Renal cortical epithelial cell (primary cell): Measurements from ENCODE around the gene LGI2. TPM values are rescaled to one million over a fixed set of nuclear protein-coding genes. Genes with fewer than 3 reads are reported as not detected.
"Not testable (repeated sequence)": the region's sequence is repeated elsewhere in the genome, so short reads cannot be mapped to it uniquely, and the experiment has no call there.

Experiments
- DNase-seq: peaks from one replicate; pipeline ENCODE4 v3.0.0-alpha.2; 2011; ENCODE audit warnings: low read depth
- total RNA-seq: library from RNA; depleted of rRNA; stranded (reverse); fragments of >200 nt; gene quantifications from 2 replicates; pipeline ENCODE4 v1.2.3, GENCODE V29; 2014

LGI2 gene, protein sequence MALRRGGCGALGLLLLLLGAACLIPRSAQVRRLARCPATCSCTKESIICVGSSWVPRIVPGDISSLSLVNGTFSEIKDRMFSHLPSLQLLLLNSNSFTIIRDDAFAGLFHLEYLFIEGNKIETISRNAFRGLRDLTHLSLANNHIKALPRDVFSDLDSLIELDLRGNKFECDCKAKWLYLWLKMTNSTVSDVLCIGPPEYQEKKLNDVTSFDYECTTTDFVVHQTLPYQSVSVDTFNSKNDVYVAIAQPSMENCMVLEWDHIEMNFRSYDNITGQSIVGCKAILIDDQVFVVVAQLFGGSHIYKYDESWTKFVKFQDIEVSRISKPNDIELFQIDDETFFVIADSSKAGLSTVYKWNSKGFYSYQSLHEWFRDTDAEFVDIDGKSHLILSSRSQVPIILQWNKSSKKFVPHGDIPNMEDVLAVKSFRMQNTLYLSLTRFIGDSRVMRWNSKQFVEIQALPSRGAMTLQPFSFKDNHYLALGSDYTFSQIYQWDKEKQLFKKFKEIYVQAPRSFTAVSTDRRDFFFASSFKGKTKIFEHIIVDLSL
- total RNA-seq = under 0.01 and 2.4 TPM in 2 replicates

DNA sequence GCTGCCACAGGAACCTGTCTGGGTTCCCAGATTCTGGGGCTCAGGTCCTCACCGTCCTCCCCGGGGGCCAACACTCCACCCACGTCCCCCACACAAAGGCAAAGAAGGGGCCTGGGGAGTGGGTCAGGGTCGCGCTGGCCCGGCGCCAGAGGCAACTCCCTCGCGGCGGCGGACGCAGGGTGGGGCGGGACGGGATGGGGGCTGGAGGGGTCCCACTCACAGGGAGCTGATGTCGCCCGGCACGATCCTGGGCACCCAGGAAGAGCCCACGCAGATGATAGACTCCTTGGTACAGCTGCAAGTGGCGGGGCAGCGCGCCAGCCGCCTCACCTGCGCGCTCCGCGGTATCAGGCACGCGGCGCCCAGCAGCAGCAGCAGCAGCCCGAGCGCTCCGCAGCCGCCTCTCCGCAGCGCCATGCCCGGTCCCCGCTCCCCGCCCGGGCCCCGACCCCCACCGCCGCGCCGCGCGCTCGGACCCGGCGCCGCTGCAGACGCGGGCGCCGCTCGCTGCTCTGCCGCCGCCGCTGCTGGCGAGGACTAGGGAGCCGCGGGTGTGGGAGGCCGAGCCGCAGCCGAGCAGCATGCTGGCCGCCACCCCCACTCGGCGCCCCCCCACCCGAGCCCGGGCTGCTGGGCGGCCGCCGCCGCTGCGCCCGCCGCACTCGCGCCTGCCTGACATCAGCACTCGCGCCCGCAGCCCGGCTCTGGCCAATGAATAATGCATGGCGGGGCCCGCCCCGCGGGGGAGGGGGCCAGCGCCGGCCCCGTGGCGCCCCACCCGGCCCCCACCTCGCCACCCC lies at the start of gene LGI2:
Gene LGI2 (minus strand): TSS at position 670 of the 800 bp plus-strand sequence. CDS start 253 bp downstream, at position 417.
- DNase-seq = no peak

DNA sequence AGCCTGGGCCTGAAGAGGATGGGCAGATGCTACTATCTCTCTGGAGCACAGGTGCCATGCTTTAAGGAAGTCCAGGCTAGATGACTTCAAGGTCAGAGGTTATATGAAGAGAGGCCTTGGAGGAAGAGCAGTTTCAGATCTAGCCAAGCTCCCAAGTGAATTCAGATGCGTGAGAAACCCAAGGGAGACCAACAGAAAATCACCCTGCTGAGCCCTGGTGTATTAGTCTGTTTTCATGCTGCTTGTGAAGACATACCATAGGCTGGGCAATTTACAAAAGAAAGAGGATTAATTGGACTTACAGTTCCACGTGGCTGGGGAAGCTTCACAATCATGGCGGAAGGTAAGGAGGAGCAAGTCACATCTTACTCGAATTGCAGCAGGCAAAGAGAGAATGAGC lies 47.8 kb upstream of the LGI2 start:
- no peak for DNase-seq

DNA sequence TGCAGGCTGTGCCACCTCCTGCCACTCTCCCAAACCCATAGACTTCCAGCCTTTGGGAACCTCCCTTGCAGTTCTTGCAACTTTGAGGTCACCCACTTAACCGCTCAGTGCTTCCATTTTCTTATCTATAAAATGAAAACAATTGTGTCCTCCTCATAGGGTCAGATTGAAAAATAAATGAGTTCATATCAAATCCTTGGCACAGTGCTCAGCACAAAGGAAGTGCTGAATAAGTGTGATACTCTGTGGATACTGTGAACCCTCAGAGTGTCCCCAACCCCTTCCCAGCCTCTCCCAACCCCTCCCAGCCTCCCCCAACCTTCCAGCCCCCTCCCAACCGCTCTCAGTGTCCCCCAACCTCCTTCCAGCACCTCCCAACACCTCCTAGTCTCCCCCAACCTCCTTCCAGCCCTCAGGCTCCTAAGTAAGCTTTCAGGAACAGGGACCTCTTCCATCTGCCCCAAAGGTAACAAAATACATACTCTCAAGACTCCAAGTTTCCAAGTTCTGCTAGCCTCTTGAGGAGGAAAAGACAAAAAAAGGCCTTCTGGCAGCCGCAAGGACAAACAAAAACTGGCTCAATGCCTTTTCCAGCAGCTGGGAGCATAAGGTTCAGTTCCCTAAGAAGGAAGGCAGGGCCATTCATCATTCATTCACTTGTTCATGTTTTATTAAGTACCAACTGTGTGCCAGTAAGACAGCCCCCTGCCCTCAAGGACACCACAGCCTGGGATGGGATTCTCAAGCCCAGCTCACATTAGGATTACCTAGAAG lies 46.1 kb upstream of the LGI2 start:
- no peak for DNase-seq

DNA sequence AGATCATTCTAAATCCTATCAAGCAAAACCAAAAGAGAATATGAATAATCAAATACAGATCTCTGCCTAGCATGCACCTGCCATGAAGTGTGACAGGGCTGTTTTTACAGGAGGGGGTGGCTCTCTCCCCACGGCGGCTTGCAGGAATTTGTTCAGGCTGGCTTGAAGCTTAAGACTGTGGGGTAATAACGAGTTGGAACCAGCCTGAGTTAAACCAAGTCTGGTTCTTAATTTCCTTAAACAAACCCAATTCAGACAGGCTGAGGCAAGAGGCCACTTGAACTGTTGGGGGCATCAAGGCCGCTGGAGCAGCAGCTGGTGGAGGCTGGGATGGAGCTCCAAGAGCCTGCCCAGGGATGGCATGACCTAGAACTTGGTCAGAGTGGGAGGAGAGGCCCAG lies 45.1 kb upstream of the LGI2 start:
- DNase-seq = peak; percentile 49

DNA sequence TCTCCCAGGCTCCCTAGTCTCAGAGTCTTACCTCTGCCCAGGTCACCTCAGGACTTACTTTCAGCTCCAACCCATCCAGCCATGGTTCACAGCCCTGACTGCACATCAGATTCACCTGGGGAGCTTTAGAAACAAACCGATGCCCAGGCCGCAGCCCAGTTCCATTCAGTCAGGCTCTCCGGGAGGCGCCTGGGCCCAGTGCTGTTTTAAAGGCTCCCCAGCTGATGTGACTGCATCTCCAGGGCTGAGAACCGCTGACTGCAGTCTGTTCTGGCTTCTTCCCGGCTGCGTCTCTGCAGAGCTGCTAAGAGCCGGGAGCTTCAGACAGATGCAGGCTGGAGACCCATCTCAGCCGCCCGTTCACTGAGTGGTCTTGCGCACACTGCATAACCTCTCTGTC lies 44.4 kb upstream of the LGI2 start:
- DNase-seq = no peak

DNA sequence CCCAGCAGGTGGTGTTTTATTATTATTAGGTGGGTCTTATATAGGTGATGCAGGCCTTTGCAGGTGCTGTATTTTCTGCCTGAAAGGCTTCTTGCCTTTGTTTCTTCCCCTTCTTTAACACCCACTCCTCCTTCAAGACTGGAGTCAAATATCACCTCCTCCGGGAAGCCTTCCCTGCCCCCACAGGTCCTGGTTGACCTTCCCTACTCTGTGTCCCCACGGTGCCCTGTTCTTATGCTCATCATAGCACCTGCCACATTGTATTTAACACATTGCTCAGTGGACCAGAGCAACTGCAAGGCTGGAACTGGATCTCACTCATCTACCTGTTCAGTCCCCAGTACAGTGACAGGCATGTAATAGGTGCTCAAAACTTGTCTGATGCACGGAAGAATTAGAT lies 39.8 kb upstream of the LGI2 start:
- no peak for DNase-seq

DNA sequence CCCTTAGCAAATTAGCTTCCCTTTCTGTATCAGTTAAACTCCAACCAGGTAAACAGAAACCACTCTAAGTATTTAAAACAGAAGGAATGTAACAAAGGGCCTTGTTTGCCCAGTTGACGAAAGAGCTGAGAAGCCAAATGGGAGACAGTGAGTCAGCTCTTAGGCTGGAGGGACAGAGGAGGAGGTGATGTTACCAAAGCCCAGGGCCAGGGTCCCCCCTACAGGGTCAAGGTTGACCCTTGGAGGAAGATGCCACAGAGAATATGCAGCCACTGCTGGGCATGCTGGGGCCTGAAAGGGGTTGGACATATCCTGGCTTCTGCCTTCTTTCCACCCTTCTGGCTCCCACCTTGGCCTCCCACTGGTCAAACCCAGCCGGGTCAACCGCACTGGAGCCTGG lies 38.3 kb upstream of the LGI2 start:
- peak; percentile 62 for DNase-seq

DNA sequence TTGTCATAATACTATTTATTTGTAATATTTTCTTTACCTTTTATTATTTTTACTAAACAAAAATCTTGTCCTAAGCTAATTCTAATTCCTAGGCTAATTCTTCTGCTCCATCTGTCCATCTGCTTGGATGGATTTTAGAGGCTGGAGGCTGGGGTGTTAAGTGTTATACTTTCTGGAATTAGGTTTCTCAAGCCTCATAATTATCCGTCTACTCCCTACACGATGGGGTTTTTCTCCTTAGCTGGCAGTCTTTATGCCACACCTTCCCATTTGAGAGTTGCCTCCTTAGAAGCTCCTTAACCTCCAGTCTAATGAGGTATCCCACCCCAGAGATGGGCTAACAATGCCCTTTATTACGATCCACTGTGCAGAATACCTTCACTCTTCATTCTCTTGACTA lies 37.6 kb upstream of the LGI2 start:
- no peak for DNase-seq

DNA sequence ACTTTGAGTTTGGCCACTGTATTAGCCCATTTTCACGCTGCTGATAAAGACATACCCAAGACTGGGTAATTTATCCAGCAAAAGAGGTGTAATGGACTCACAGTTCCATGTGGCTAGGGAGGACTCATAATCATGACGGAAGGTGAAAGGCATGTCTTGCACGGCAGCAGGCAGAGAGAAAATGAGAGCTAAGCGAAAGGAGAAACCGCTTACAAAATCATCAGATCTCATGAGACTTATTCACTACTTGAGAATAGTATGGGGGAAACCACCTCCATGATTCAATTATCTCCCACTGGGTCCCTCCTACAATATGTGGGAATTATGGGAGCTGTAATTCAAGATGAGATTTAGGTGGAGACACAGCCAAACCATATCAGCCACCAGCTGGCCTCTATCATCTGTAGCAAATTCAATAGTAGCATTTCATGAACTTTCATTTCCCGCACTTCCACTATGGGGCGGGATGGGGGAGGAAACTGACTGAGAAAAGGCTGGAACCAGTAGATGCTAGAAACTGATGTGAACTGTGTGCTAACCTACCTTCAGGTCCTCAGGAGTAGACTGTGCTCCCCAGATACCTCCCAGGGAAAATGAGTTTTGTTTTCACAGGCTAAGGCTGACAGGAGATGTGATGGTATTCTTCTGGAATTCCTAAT lies 35.3 kb upstream of the LGI2 start:
- peak; percentile 66 for DNase-seq

DNA sequence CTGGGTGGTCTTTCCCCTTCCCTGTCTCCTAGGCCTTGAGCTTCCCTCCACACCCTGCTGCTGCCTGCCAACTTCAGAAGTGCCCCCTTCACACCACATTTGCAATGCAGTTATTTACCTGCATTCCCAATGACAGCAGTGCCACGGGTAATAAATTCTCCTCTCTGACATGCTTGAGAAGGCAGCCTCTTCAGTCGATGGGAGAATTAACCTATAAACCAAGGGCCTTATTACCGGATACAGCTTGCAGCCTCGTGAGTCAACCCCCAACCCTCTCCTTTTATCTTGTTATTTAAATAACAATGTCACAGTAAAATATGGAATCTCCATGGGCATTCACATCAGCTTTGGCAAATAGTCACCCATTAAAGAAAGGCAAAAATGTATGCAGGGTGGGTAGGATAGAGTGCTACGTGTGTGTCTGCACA lies 34.7 kb upstream of the LGI2 start:
- peak; percentile 82 for DNase-seq

DNA sequence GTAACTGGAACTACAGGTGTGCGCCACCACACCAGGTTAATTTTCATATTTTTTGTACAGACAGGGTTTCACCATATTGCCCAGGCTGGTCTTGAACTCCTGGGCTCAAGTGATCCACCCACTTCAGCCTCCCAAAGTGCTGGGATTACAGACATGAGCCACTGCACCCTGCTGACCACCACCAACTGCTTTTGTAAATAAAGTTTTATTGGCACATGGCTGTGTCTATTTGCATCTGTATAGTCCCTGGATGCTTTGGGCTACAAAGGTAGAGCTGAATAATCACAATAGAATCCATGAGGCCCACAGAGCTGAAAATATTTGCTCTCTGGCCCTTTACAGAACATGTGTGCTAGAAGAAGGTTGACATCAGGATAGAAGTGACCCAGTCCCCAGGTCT lies 33.7 kb upstream of the LGI2 start:
- DNase-seq = peak; percentile 15

DNA sequence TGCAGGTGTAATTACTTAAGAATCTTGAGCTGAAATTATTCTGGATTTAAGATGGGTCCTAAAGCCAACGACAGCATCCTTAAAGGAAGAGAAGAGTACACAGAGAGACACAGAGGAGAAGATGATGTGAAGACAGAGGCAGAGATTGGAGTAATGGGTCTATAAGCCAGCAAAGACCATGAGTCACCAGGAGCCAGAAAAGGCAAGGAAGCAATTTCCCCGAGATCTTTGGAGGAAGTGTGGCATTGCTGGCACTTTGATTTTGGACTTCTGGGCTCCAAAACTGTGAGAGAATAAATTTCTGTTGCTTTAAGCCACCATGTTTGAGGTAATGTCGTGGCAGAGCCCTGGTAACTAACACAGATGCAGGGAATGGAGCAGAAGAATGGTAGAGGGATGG lies 32.4 kb upstream of the LGI2 start:
- no peak for DNase-seq

DNA sequence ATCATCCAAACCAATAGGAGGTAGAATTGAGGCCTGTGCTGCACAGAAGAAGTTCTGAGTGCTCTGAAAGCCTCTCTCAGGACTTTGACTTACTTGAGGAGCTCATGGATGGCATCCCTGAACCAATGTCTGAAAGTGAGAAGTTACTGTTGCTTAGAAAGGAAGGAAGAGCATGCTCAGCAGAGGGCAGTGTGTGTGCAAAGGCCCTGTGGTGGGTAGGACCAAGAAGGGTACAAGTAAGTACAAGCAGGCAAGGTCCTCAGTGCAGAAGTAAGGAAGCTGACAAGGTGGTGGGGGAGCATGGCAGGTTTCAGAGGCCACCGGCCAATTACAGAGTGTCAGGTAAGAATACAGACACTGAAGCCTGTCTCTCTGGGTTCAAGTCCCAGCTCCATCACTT lies 31.4 kb upstream of the LGI2 start:
- no peak for DNase-seq

DNA sequence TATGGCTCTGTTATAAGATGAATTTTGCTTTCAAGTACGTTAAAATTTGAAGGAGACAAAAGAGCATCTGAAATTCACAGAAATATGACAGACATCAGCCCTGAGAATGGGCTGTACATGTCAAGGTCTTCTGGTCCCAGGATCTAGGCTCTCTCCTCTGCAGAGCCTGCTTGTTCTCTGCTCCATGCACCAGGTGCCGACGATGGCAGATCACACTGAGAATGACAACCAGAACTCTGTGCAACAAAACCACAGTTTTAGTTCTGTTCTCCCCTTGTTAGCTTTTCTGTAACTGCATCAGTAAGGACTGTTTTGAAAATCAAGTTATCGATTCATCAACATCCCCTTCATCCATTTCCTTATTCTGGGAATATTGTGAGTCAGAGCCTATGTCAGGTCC lies 30.9 kb upstream of the LGI2 start:
- no peak for DNase-seq

DNA sequence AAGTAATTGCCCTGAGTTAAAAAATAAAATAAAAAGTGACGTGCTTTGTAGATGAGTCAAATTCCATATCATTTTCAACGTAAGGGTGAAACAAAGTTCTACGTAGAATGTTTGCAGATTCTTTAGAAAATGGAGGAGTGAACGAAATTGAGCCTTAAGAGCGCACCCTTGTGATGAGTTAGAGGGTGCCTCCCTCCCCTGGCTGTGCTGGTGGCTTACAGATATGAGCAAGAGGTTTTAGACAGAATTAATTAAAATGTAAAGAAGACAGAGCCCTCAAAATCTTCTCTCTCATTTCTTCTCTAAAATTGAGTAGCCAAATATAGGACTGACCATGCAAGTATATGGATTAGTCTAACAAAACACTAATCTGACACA lies 30.2 kb upstream of the LGI2 start:
- DNase-seq = no peak

DNA sequence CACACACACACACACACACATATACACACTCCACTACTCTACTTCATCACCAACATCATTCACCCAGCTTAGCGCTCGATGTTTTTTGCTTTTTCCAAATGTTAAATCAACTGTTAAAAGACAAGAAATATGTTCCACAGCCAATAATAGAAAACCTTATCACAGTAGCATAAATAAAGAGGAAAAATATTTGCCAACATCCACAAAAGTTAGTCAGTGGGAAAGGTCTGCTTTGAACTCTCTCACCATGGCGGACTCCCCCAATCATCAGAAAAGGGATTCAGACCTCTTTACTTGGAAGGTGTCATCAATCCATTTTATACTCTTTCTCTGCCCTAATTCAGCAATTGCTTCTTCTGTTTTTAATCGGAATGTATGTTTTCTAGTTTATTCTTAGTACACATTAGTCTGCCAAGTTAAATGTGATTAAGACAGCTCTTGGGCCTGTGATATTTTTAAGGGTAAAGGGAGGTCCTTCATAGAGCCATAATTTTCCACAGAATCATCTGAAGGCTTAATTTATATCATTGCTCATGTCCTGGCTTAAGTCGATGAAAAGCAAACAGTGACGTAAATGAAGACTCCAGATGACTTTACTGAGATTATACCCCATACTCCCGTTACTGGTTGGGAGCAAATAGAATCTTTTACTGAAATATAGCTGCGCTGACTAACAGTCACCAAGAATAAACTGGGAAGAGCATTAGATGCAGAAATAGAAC lies 29.7 kb upstream of the LGI2 start:
- DNase-seq = no peak

DNA sequence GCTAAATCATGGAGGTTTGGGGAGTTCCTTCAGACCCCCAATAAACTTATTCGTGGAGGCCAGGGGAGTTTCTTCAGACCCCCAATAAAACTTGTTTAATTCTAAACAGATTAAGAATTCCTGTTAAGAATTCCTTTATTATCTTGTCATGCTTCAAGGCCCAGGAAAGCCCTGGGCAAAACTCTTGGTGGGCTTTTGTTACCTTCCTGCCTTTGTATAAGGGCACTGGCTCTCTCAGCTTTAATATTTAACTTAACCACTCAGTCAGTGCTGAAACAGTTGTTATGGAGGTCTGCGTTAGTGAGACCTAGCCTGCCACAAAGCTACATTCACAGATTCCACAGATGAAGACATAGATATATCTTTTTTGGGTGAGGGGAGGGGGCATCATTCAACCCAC lies 29.0 kb upstream of the LGI2 start:
- DNase-seq = no peak

DNA sequence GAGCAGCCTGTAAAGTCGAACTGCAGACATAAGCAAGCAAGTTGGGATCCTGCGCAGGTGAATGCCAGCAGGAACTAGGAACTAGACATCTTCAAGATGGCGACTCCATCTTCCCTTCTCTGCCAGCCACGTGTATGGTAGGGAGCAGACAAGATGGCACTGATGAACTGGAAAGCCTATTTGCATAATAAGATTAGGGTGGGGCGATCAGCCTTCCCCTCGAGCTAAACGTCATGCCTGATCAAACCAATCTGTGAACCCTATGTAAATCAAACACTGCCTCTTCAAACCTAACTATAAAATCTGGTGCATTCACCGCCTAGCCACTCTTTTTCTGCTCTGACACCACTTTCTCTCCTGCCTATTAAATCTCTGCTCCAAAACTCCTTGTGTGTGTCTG lies 28.1 kb upstream of the LGI2 start:
- DNase-seq = no peak

DNA sequence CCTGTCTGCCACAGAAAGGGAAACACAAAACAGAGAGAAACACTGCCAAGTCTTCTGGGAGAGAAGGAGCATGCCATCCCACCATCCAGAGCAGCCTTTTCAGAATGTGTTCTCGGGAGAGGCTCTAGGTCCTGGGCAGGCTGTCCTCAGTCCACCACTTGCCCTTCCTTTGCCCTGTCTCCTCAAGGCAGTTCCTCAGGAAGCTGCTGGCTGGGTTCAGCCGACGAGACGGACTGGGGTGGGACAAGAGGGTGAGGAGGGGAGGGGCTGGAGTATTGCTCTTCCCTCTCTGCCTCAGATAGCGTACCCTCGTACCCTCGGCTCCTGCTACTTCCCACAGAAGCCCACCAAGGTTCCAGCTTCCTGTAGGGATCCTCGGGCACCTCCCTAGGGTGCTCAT lies 26.6 kb upstream of the LGI2 start:
- no peak for DNase-seq

DNA sequence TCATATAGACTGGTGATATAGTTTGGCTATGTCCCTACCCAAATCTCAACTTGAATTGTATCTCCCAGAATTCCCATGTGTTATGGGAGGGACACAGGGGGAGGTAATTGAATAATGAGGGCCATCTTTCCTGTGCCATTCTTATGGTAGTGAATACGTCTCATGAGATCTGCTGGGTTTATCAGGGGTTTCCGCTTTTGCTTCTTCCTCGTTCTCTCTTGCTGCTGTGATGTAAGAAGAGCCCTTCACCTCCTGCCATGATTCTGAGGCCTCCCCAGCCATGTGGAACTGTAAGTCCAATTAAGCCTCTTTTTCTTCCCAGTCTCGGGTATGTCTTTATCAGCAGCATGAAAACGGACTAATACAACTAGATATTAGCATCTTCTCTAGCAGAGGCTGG lies 21.3 kb upstream of the LGI2 start:
- DNase-seq = not testable (repeated sequence)

DNA sequence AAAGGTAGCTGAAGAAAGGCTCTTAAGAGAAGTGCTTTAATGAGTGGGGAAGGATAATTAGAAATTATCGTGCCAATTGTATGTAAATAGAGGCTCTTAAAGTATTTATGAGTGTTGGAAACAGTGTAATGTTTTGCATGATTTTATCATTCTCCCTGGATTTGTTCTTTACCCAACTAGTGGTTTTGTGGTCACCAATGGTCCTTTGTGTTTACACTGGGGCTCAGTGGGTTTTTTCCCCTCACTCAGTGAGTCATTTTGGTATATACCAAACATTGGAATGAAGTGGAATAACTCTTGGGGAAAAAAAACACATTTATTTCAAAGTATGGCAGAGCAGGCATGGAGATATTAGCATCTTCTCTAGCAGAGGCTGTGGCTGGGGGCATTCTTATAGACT lies 20.8 kb upstream of the LGI2 start:
- DNase-seq = peak; percentile 61
